Stimulated activated memory B cell treated with anti-CD40 and anti-IgM and Interleukin-4, amounts not matched to agents 10 μg/mL and 1 μg/mL and 100 μg/mL, for 72 hours (primary cell): Measurements from ENCODE around the gene CFDP1.
"Not testable (repeated sequence)": the region's sequence is repeated elsewhere in the genome, so short reads cannot be mapped to it uniquely, and the experiment has no call there.

Source experiments
- ATAC-seq: fragments of 150-1000 bp; cut with Tn5 transposase; 2 replicates; pipeline ENCODE4 v1.10.0; 2021
- H3K27ac Mint-ChIP-seq: one replicate; pipeline ENCODE4 v1.8.0; 2022; ENCODE audit warnings: mild to moderate bottlenecking, mixed read lengths
- H3K27me3 Mint-ChIP-seq: one replicate; pipeline ENCODE4 v1.8.0; 2022; ENCODE audit warnings: mixed read lengths
- H3K36me3 Mint-ChIP-seq: one replicate; pipeline ENCODE4 v1.8.0; 2022; ENCODE audit warnings: mixed read lengths
- H3K4me1 Mint-ChIP-seq: one replicate; pipeline ENCODE4 v1.8.0; 2022; ENCODE audit warnings: mixed read lengths
- H3K4me3 Mint-ChIP-seq: one replicate; pipeline ENCODE4 v1.8.0; 2022; ENCODE audit warnings: mild to moderate bottlenecking, moderate library complexity, mixed read lengths
- H3K9me3 Mint-ChIP-seq: one replicate; pipeline ENCODE4 v1.8.0; 2022; ENCODE audit warnings: mixed read lengths

Gene CFDP1

GRCh38 chr16:75269358-75269757, 163.9 kb downstream of the CFDP1 start:
- not testable (repeated sequence) for H3K9me3 Mint-ChIP-seq

GRCh38 chr16:75267631-75268264, 165.6 kb downstream of the CFDP1 start:
- Mint-ChIP-seq H3K27me3 (peaks cover 52% of the 10 kb centered on the region), H3K27ac (no peak overlapping the region), H3K4me3 (no peak overlapping the region), H3K9me3 (no peaks in the 10 kb centered on the region), H3K36me3 (no peaks in the 10 kb centered on the region), H3K4me1 (peaks cover 24% of the 10 kb centered on the region)
- no peak for ATAC-seq

More at GRCh38 chr16:75269358-75269757, 163.9 kb downstream of the CFDP1 start:
- H3K27me3 Mint-ChIP-seq, result peaks cover 52% of the 10 kb centered on the region
- H3K4me1 Mint-ChIP-seq, result peaks cover 16% of the 10 kb centered on the region
- H3K36me3 Mint-ChIP-seq, ATAC-seq, H3K27ac Mint-ChIP-seq, H3K4me3 Mint-ChIP-seq: not testable (repeated sequence)

- no peaks in the 10 kb centered on the region for H3K9me3 Mint-ChIP-seq
- H3K4me1 Mint-ChIP-seq, result peaks cover 24% of the 10 kb centered on the region
- no peak overlapping the region for H3K27ac Mint-ChIP-seq
- no peaks in the 10 kb centered on the region for H3K36me3 Mint-ChIP-seq
- H3K4me3 Mint-ChIP-seq, result peak overlapping the region; percentile 70
- H3K27me3 Mint-ChIP-seq, result peaks cover 55% of the 10 kb centered on the region
- ATAC-seq, result no peak
Observed at GRCh38 chr16:75266738-75267630, 166.3 kb downstream of the CFDP1 start.

- H3K36me3 Mint-ChIP-seq, result no peaks in the 10 kb centered on the region
- H3K4me1 Mint-ChIP-seq, result peaks cover 24% of the 10 kb centered on the region
- peaks cover 63% of the 10 kb centered on the region for H3K27me3 Mint-ChIP-seq
- H3K9me3 Mint-ChIP-seq, result no peaks in the 10 kb centered on the region
- no peak overlapping the region for H3K27ac Mint-ChIP-seq
- H3K4me3 Mint-ChIP-seq, result peak overlapping the region; percentile 70
- ATAC-seq, result peak; percentile 31
Observed at GRCh38 chr16:75265911-75266701, 167.2 kb downstream of the CFDP1 start.

- Mint-ChIP-seq H3K4me3 (peak overlapping the region; percentile 65), H3K27ac (no peak overlapping the region), H3K36me3 (no peaks in the 10 kb centered on the region), H3K4me1 (peaks cover 24% of the 10 kb centered on the region), H3K9me3 (no peaks in the 10 kb centered on the region), H3K27me3 (peaks cover 70% of the 10 kb centered on the region)
- ATAC-seq, result peak; percentile 7
Observed at GRCh38 chr16:75264999-75265910, 168.0 kb downstream of the CFDP1 start.

- H3K36me3 Mint-ChIP-seq, result no peaks in the 10 kb centered on the region
- H3K27me3 Mint-ChIP-seq, result peaks cover 71% of the 10 kb centered on the region
- H3K4me1 Mint-ChIP-seq, result peaks cover 24% of the 10 kb centered on the region
- no peaks in the 10 kb centered on the region for H3K9me3 Mint-ChIP-seq
- H3K4me3 Mint-ChIP-seq, result peak overlapping the region; percentile 65
- no peak overlapping the region for H3K27ac Mint-ChIP-seq
- ATAC-seq, result no peak
Observed at GRCh38 chr16:75264457-75264998, 168.8 kb downstream of the CFDP1 start.

GRCh38 chr16:75263963-75264445, 169.3 kb downstream of the CFDP1 start:
- ATAC-seq, result no peak
- H3K27ac Mint-ChIP-seq, result no peak overlapping the region
- H3K36me3 Mint-ChIP-seq, result no peaks in the 10 kb centered on the region
- H3K27me3 Mint-ChIP-seq, result peaks cover 76% of the 10 kb centered on the region
- no peaks in the 10 kb centered on the region for H3K9me3 Mint-ChIP-seq
- H3K4me1 Mint-ChIP-seq, result peaks cover 24% of the 10 kb centered on the region
- no peak overlapping the region for H3K4me3 Mint-ChIP-seq

- peaks cover 82% of the 10 kb centered on the region for H3K27me3 Mint-ChIP-seq
- no peak overlapping the region for H3K4me3 Mint-ChIP-seq
- ATAC-seq, result no peak
- no peaks in the 10 kb centered on the region for H3K9me3 Mint-ChIP-seq
- no peaks in the 10 kb centered on the region for H3K36me3 Mint-ChIP-seq
- peaks cover 24% of the 10 kb centered on the region for H3K4me1 Mint-ChIP-seq
- no peak overlapping the region for H3K27ac Mint-ChIP-seq
Observed at GRCh38 chr16:75263291-75263962, 169.9 kb downstream of the CFDP1 start.

- H3K4me1 Mint-ChIP-seq, result peaks cover 24% of the 10 kb centered on the region
- H3K4me3 Mint-ChIP-seq, result no peak overlapping the region
- no peaks in the 10 kb centered on the region for H3K9me3 Mint-ChIP-seq
- peaks cover 86% of the 10 kb centered on the region for H3K27me3 Mint-ChIP-seq
- ATAC-seq, result no peak
- no peaks in the 10 kb centered on the region for H3K36me3 Mint-ChIP-seq
- no peak overlapping the region for H3K27ac Mint-ChIP-seq
Observed at GRCh38 chr16:75262800-75263127, 170.5 kb downstream of the CFDP1 start.

GRCh38 chr16:75262104-75262799, 171.1 kb downstream of the CFDP1 start:
- Mint-ChIP-seq H3K27ac (no peak overlapping the region), H3K27me3 (peaks cover 86% of the 10 kb centered on the region), H3K36me3 (no peaks in the 10 kb centered on the region), H3K4me1 (peaks cover 24% of the 10 kb centered on the region), H3K9me3 (no peaks in the 10 kb centered on the region), H3K4me3 (no peak overlapping the region)
- ATAC-seq, result no peak

GRCh38 chr16:75261590-75262078, 171.7 kb downstream of the CFDP1 start:
- H3K27me3 Mint-ChIP-seq, result peaks cover 86% of the 10 kb centered on the region

GRCh38 chr16:75260851-75261589, 172.3 kb downstream of the CFDP1 start:
- Mint-ChIP-seq H3K27ac (no peak overlapping the region), H3K36me3 (no peaks in the 10 kb centered on the region), H3K4me3 (no peak overlapping the region), H3K4me1 (peaks cover 17% of the 10 kb centered on the region), H3K27me3 (peaks cover 86% of the 10 kb centered on the region), H3K9me3 (no peaks in the 10 kb centered on the region)
- no peak for ATAC-seq

More at GRCh38 chr16:75261590-75262078, 171.7 kb downstream of the CFDP1 start:
- H3K27ac Mint-ChIP-seq, result no peak overlapping the region
- no peak for ATAC-seq
- no peak overlapping the region for H3K4me3 Mint-ChIP-seq
- H3K9me3 Mint-ChIP-seq, result no peaks in the 10 kb centered on the region
- peaks cover 23% of the 10 kb centered on the region for H3K4me1 Mint-ChIP-seq
- no peaks in the 10 kb centered on the region for H3K36me3 Mint-ChIP-seq

GRCh38 chr16:75258807-75259141, 174.5 kb downstream of the CFDP1 start:
- no peaks in the 10 kb centered on the region for H3K36me3 Mint-ChIP-seq
- H3K27ac Mint-ChIP-seq, result no peak overlapping the region
- H3K27me3 Mint-ChIP-seq, result peaks cover 91% of the 10 kb centered on the region
- H3K4me3 Mint-ChIP-seq, result no peak overlapping the region
- peaks cover 3% of the 10 kb centered on the region for H3K4me1 Mint-ChIP-seq
- H3K9me3 Mint-ChIP-seq, result no peaks in the 10 kb centered on the region
- ATAC-seq, result no peak
